Measurements from ENCODE around the gene MRO.

MRO gene

GRCh38 chr18:50819728-50820378, at the start of gene MRO:
MRO (minus strand) TSS chr18:50820016; CDS start chr18:50809400, 10,616 bp downstream.
- DNase-seq (ENCODE audit: low read depth): peak; percentile 82
- TF ChIP-seq CTCF (conservative IDR thresholded peaks at IDR 0.05; ENCODE audit: low read depth, low read length): peak; percentile 98
- peak within 1 kb of the TSS; percentile 47 for H3K4me3 ChIP-seq (ENCODE audit: low read depth, low read length)

- no peak for TF ChIP-seq CTCF (conservative IDR thresholded peaks at IDR 0.05; ENCODE audit: low read depth, low read length)
- no peak overlapping the region for H3K4me3 ChIP-seq (ENCODE audit: low read depth, low read length)
- no peak for DNase-seq (ENCODE audit: low read depth)
Observed at GRCh38 chr18:50869150-50869549, 49.3 kb upstream of the MRO start.

- DNase-seq (ENCODE audit: low read depth): peak; percentile 63
- peak; percentile 40 for TF ChIP-seq CTCF (conservative IDR thresholded peaks at IDR 0.05; ENCODE audit: low read depth, low read length)
- H3K4me3 ChIP-seq (ENCODE audit: low read depth, low read length): no peak overlapping the region
Observed at GRCh38 chr18:50866765-50867164, 46.9 kb upstream of the MRO start.

GRCh38 chr18:50863840-50864375, 44.1 kb upstream of the MRO start:
- TF ChIP-seq CTCF (conservative IDR thresholded peaks at IDR 0.05; ENCODE audit: low read depth, low read length): no peak
- H3K4me3 ChIP-seq (ENCODE audit: low read depth, low read length): no peak overlapping the region

GRCh38 chr18:50862401-50862800, 42.6 kb upstream of the MRO start:
- no peak overlapping the region for H3K4me3 ChIP-seq (ENCODE audit: low read depth, low read length)
- no peak for DNase-seq (ENCODE audit: low read depth)
- TF ChIP-seq CTCF (conservative IDR thresholded peaks at IDR 0.05; ENCODE audit: low read depth, low read length): no peak

More at GRCh38 chr18:50863840-50864375, 44.1 kb upstream of the MRO start:
- DNase-seq (ENCODE audit: low read depth): no peak

- no peak for TF ChIP-seq CTCF (conservative IDR thresholded peaks at IDR 0.05; ENCODE audit: low read depth, low read length)
- DNase-seq (ENCODE audit: low read depth): no peak
- H3K4me3 ChIP-seq (ENCODE audit: low read depth, low read length): no peak overlapping the region
Observed at GRCh38 chr18:50861617-50862016, 41.8 kb upstream of the MRO start.

All from choroid plexus epithelial cell (primary cell).